ENCODE measurements around the gene DDR1.
"Not testable (repeated sequence)": the region's sequence is repeated elsewhere in the genome, so short reads cannot be mapped to it uniquely, and the experiment has no call there.

The DDR1 gene

GRCh38 chr6:30914854-30915590 lies 30.7 kb downstream of the DDR1 start:
- no peak for DNase-seq (ENCODE audit: low read depth in 4 of 4, low spot score in 1 of 4)

GRCh38 chr6:30915591-30915946 lies 31.2 kb downstream of the DDR1 start:
- no peak for DNase-seq (ENCODE audit: low read depth in 4 of 4, low spot score in 1 of 4)

- no peak for DNase-seq (ENCODE audit: low read depth in 4 of 4, low spot score in 1 of 4)
Measured at GRCh38 chr6:30917041-30917440, 32.7 kb downstream of the DDR1 start.

GRCh38 chr6:30917487-30917886 lies 33.2 kb downstream of the DDR1 start:
- DNase-seq (ENCODE audit: low read depth in 4 of 4, low spot score in 1 of 4) = no peak

- DNase-seq (ENCODE audit: low read depth in 4 of 4, low spot score in 1 of 4) = no peak
Measured at GRCh38 chr6:30918670-30919069, 34.4 kb downstream of the DDR1 start.

- no peak for DNase-seq (ENCODE audit: low read depth in 4 of 4, low spot score in 1 of 4)
Measured at GRCh38 chr6:30922447-30922852, 38.1 kb downstream of the DDR1 start.

GRCh38 chr6:30924040-30924627 lies 39.8 kb downstream of the DDR1 start:
- not testable (repeated sequence) for DNase-seq (ENCODE audit: low read depth in 4 of 4, low spot score in 1 of 4)

- DNase-seq (ENCODE audit: low read depth in 4 of 4, low spot score in 1 of 4) = no peak
Measured at GRCh38 chr6:30926644-30927043, 42.3 kb downstream of the DDR1 start.

- not testable (repeated sequence) for DNase-seq (ENCODE audit: low read depth in 4 of 4, low spot score in 1 of 4)
Measured at GRCh38 chr6:30927080-30927479, 42.8 kb downstream of the DDR1 start.

GRCh38 chr6:30928677-30929076 lies 44.4 kb downstream of the DDR1 start:
- DNase-seq (ENCODE audit: low read depth in 4 of 4, low spot score in 1 of 4) = no peak

- DNase-seq (ENCODE audit: low read depth in 4 of 4, low spot score in 1 of 4) = no peak
Measured at GRCh38 chr6:30930506-30930905, 46.2 kb downstream of the DDR1 start.

GRCh38 chr6:30931272-30931671 lies 47.0 kb downstream of the DDR1 start:
- no peak for DNase-seq (ENCODE audit: low read depth in 4 of 4, low spot score in 1 of 4)

GRCh38 chr6:30931969-30932645 lies 47.8 kb downstream of the DDR1 start, which contains the start of gene SFTA2:
SFTA2 (minus strand) TSS chr6:30932170; CDS start chr6:30932096, 74 bp downstream.
- no peak for DNase-seq (ENCODE audit: low read depth in 4 of 4, low spot score in 1 of 4)

GRCh38 chr6:30932665-30933365 lies 48.5 kb downstream of the DDR1 start:
- no peak for DNase-seq (ENCODE audit: low read depth in 4 of 4, low spot score in 1 of 4)

GRCh38 chr6:30935018-30935417 lies 50.7 kb downstream of the DDR1 start:
- no peak for DNase-seq (ENCODE audit: low read depth in 4 of 4, low spot score in 1 of 4)

- no peak for DNase-seq (ENCODE audit: low read depth in 4 of 4, low spot score in 1 of 4)
Measured at GRCh38 chr6:30937265-30937664, 52.9 kb downstream of the DDR1 start.

GRCh38 chr6:30938730-30939129 lies 54.4 kb downstream of the DDR1 start:
- no peak for DNase-seq (ENCODE audit: low read depth in 4 of 4, low spot score in 1 of 4)

GRCh38 chr6:30939473-30939872 lies 55.2 kb downstream of the DDR1 start:
- no peak for DNase-seq (ENCODE audit: low read depth in 4 of 4, low spot score in 1 of 4)

- no peak for DNase-seq (ENCODE audit: low read depth in 4 of 4, low spot score in 1 of 4)
Measured at GRCh38 chr6:30940361-30940986, 56.2 kb downstream of the DDR1 start, which contains the start of gene MUCL3. MUCL3 (plus strand) TSS chr6:30940973; CDS start chr6:30941000, 27 bp downstream.

GRCh38 chr6:30942338-30943060 lies 58.2 kb downstream of the DDR1 start:
- DNase-seq (ENCODE audit: low read depth in 4 of 4, low spot score in 1 of 4) = no peak
